ENCODE results near the gene P2RY8. TPM values are rescaled to one million over a fixed set of nuclear protein-coding genes. Genes with fewer than 3 reads are reported as not detected.
A peak's percentile ranks its signal among the peaks of the same experiment; 100 is the strongest.
"Not testable (repeated sequence)": the region's sequence is repeated elsewhere in the genome, so short reads cannot be mapped to it uniquely, and the experiment has no call there.

Gene P2RY8
- total RNA-seq, 2 experiments from 2014 or later: 27.5 to 28.3 TPM

GRCh38 chrX:1578511-1579173, 41.7 kb upstream of the P2RY8 start:
- H3K4me3 Mint-ChIP-seq: no peak overlapping the region
- H3K36me3 Mint-ChIP-seq (ENCODE audit: low read depth): no peaks in the 10 kb centered on the region
- CTCF ChIA-PET: no interaction called here
- H3K9me3 Mint-ChIP-seq: peaks cover 4% of the 10 kb centered on the region
- intact Hi-C loops (cut with micrococcal nuclease): loop anchor here (5.0 kb wide), 1 partner anchor 121 kb away; no protein-coding TSS in a partner anchor
- POLR2A ChIA-PET: no interaction called here
- H3K27ac Mint-ChIP-seq: peak overlapping the region; percentile 33
- no peaks in the 10 kb centered on the region for H3K27me3 Mint-ChIP-seq
- TF ChIP-seq CTCF (IDR thresholded peaks at IDR 0.05): no peak
- peaks cover 16% of the 10 kb centered on the region for H3K4me1 Mint-ChIP-seq (ENCODE audit: low read depth)
- DNase-seq: no peak
- ATAC-seq: peak; percentile 9

- ChIA-PET POLR2A (no interaction called here), CTCF (no interaction called here)
- Mint-ChIP-seq H3K27ac (no peak overlapping the region), H3K36me3 (ENCODE audit: low read depth) (no peaks in the 10 kb centered on the region), H3K4me1 (ENCODE audit: low read depth) (peaks cover 9% of the 10 kb centered on the region), H3K9me3 (peaks cover 4% of the 10 kb centered on the region), H3K27me3 (no peaks in the 10 kb centered on the region), H3K4me3 (no peak overlapping the region)
- ATAC-seq: no peak
- intact Hi-C loops (cut with micrococcal nuclease): loop anchor here (5.0 kb wide), 1 partner anchor 121 kb away; no protein-coding TSS in a partner anchor
- no peak for TF ChIP-seq CTCF (IDR thresholded peaks at IDR 0.05)
- no peak for DNase-seq
Observed at GRCh38 chrX:1577845-1578244, 40.9 kb upstream of the P2RY8 start.

- intact Hi-C loops (cut with micrococcal nuclease): loop anchor here (5.0 kb wide), 1 partner anchor 119 kb away; no protein-coding TSS in a partner anchor
- Mint-ChIP-seq H3K4me3 (no peak overlapping the region), H3K36me3 (ENCODE audit: low read depth) (no peaks in the 10 kb centered on the region), H3K27ac (no peak overlapping the region), H3K9me3 (peaks cover 4% of the 10 kb centered on the region), H3K4me1 (ENCODE audit: low read depth) (peaks cover 6% of the 10 kb centered on the region), H3K27me3 (no peaks in the 10 kb centered on the region)
- CTCF ChIA-PET: no interaction called here
- DNase-seq: peak; percentile 25
- ATAC-seq: peak; percentile 17
- POLR2A ChIA-PET: no interaction called here
- no peak for TF ChIP-seq CTCF (IDR thresholded peaks at IDR 0.05)
Observed at GRCh38 chrX:1576201-1576992, 39.4 kb upstream of the P2RY8 start.

GRCh38 chrX:1574181-1574580, 37.2 kb upstream of the P2RY8 start:
- POLR2A ChIA-PET; H3K36me3 Mint-ChIP-seq (ENCODE audit: low read depth); intact Hi-C loops (cut with micrococcal nuclease); ATAC-seq; CTCF ChIA-PET; H3K27me3 Mint-ChIP-seq; H3K9me3 Mint-ChIP-seq; DNase-seq; H3K27ac Mint-ChIP-seq; H3K4me3 Mint-ChIP-seq: not testable (repeated sequence)
- peaks cover 16% of the 10 kb centered on the region for H3K4me1 Mint-ChIP-seq (ENCODE audit: low read depth)

GRCh38 chrX:1564750-1565683, 28.0 kb upstream of the P2RY8 start:
- CTCF ChIA-PET: no interaction called here
- no peak for ATAC-seq
- no peaks in the 10 kb centered on the region for H3K27me3 Mint-ChIP-seq

DNA sequence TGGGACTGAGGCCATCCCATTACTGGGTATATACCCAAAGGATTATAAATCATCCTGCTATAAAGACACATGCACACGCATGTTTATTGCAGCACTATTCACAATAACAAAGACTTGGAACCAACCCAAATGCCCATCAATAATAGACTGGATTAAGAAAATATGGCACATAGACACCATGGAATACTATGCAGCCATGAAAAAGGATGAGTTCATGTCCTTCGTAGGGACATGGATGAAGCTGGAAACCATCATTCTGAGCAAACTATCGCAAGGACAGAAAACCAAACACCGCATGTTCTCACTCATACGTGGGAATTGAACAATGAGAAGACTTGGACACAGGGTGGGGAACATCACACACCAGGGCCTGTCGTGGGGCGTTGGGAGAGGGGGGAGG, 27.1 kb upstream of the P2RY8 start:
- CTCF ChIA-PET; H3K4me3 Mint-ChIP-seq; H3K36me3 Mint-ChIP-seq (ENCODE audit: low read depth); POLR2A ChIA-PET; H3K27me3 Mint-ChIP-seq; H3K9me3 Mint-ChIP-seq; intact Hi-C loops (cut with micrococcal nuclease); DNase-seq; H3K27ac Mint-ChIP-seq; ATAC-seq: not testable (repeated sequence)
- peaks cover 30% of the 10 kb centered on the region for H3K4me1 Mint-ChIP-seq (ENCODE audit: low read depth)

More at GRCh38 chrX:1564750-1565683, 28.0 kb upstream of the P2RY8 start:
- intact Hi-C loops (cut with micrococcal nuclease): no loop called here
- DNase-seq: no peak
- Mint-ChIP-seq H3K27ac (no peak overlapping the region), H3K4me1 (ENCODE audit: low read depth) (peaks cover 32% of the 10 kb centered on the region), H3K4me3 (no peak overlapping the region), H3K36me3 (ENCODE audit: low read depth) (no peaks in the 10 kb centered on the region), H3K9me3 (peaks cover 3% of the 10 kb centered on the region)
- POLR2A ChIA-PET: no interaction called here
- TF ChIP-seq CTCF (IDR thresholded peaks at IDR 0.05): no peak

Measured in activated CD8-positive, alpha-beta T cell treated with anti-CD3 and anti-CD28 coated beads for 36 hours (primary cell).